GM23338 (cell line): ENCODE measurements around the gene SH3PXD2B. TPM values are rescaled to one million over a fixed set of nuclear protein-coding genes. Genes with fewer than 3 reads are reported as not detected.

Source experiments
- ATAC-seq: fragments of 200-7000 bp; cut with Tn5 transposase; 3 replicates; pipeline ENCODE4 v1.9.1; 2020
- DNase-seq: peaks from one replicate; pipeline ENCODE4 v3.0.0-alpha.2; 2015; ENCODE audit warnings: low spot score
- H2AFZ ChIP-seq: fragments of 200-600 bp; sonication (generic); 2 replicates; pipeline ENCODE4 v1.8.0; 2016; ENCODE audit warnings: antibody characterized with exemption, mild to moderate bottlenecking, moderate library complexity
- H3F3A ChIP-seq: fragments of 200-600 bp; sonication (generic); replicated peaks from 2 replicates; pipeline ENCODE4 v1.8.0; 2017; ENCODE audit warnings: antibody characterized with exemption, mixed run types, low read depth
- H3K27ac ChIP-seq: fragments of 200-600 bp; sonication (generic); 2 replicates; pipeline ENCODE4 v1.6.1; 2016; ENCODE audit warnings: low read depth
- H3K27me3 ChIP-seq: fragments of 200-600 bp; sonication (generic); 2 replicates; pipeline ENCODE4 v1.8.0; 2016; ENCODE audit warnings: mild to moderate bottlenecking, mixed run types, moderate library complexity; ENCODE audit not compliant: insufficient read depth
- H3K36me3 ChIP-seq: fragments of 200-600 bp; sonication (generic); 2 replicates; pipeline ENCODE4 v1.8.0; 2016; ENCODE audit warnings: mild to moderate bottlenecking; ENCODE audit not compliant: insufficient read depth
- H3K4me1 ChIP-seq: fragments of 200-600 bp; sonication (generic); 2 replicates; pipeline ENCODE4 v1.8.0; 2016; ENCODE audit warnings: mild to moderate bottlenecking, moderate library complexity; ENCODE audit not compliant: insufficient read depth
- H3K4me2 ChIP-seq: fragments of 200-600 bp; sonication (generic); 2 replicates; pipeline ENCODE4 v1.7.1; 2017; ENCODE audit warnings: mixed run types
- H3K4me3 ChIP-seq: fragments of 200-600 bp; sonication (generic); 2 replicates; pipeline ENCODE4 v1.6.1; 2016; ENCODE audit warnings: mixed run types
- H3K79me2 ChIP-seq: fragments of 200-600 bp; sonication (generic); replicated peaks from 2 replicates; pipeline ENCODE4 v1.8.0; 2017; ENCODE audit warnings: mild to moderate bottlenecking; ENCODE audit not compliant: insufficient read depth
- H3K9me2 ChIP-seq: fragments of 200-600 bp; sonication (generic); 2 replicates; pipeline ENCODE4 v1.8.0; 2017; ENCODE audit not compliant: insufficient read depth
- H4K20me1 ChIP-seq: fragments of 200-600 bp; sonication (generic); replicated peaks from 2 replicates; pipeline ENCODE4 v1.8.0; 2017; ENCODE audit warnings: mild to moderate bottlenecking; ENCODE audit not compliant: insufficient read depth
- H3K27ac Mint-ChIP-seq: 2 replicates; pipeline ENCODE4 v1.8.0; 2020; ENCODE audit warnings: inconsistent platforms, mild to moderate bottlenecking, moderate library complexity, mixed read lengths
- H3K27me3 Mint-ChIP-seq: 3 replicates; pipeline ENCODE4 v1.8.0; 2022; ENCODE audit warnings: low read depth, mild to moderate bottlenecking, moderate library complexity, mixed read lengths, inconsistent platforms; ENCODE audit not compliant: insufficient read depth, poor library complexity
- H3K36me3 Mint-ChIP-seq: 3 replicates; pipeline ENCODE4 v1.8.0; 2021; ENCODE audit warnings: low read depth, mild to moderate bottlenecking, inconsistent platforms, moderate library complexity, mixed read lengths
- H3K4me1 Mint-ChIP-seq: 3 replicates; pipeline ENCODE4 v1.8.0; 2020; ENCODE audit warnings: mild to moderate bottlenecking, inconsistent platforms, mixed read lengths
- H3K4me3 Mint-ChIP-seq: 3 replicates; pipeline ENCODE4 v1.8.0; 2021; ENCODE audit warnings: moderate library complexity, mild to moderate bottlenecking, inconsistent platforms, mixed read lengths
- H3K9me3 Mint-ChIP-seq: 3 replicates; pipeline ENCODE4 v1.8.0; 2020; ENCODE audit warnings: moderate library complexity, mild to moderate bottlenecking, inconsistent platforms, mixed read lengths
- CREB1 ChIP-seq: fragments of 250-450 bp; sonication (Bioruptor Pico); IDR thresholded peaks from 2 replicates; pipeline ENCODE4 v1.5.0; 2020; ENCODE audit warnings: low read depth, mild to moderate bottlenecking, moderate library complexity
- CTCF ChIP-seq, 2 experiments: fragments of 200-600 bp in 1 of 2; sonication (generic) in 1 of 2; conservative IDR thresholded peaks; 2 replicates each; pipeline versions ENCODE4 v1.5.1 to v1.6.1; 2016 to 2017; ENCODE audit warnings: antibody characterized with exemption in 2 of 2, low read depth in 2 of 2, mild to moderate bottlenecking in 2 of 2, moderate library complexity in 1 of 2
- ETS1 ChIP-seq: IDR thresholded peaks from 2 replicates; pipeline ENCODE4 v1.6.1; 2016; ENCODE audit warnings: antibody characterized with exemption
- EZH2 ChIP-seq: fragments of 200-600 bp; sonication (generic); IDR thresholded peaks from one replicate; pipeline ENCODE4 v1.8.0; 2017; ENCODE audit warnings: antibody characterized with exemption, mild to moderate bottlenecking, low read depth; ENCODE audit not compliant: unreplicated experiment
- EZH2phosphoT487 ChIP-seq: fragments of 200-600 bp; sonication (generic); IDR thresholded peaks from one replicate; pipeline ENCODE4 v1.8.1; 2018; ENCODE audit warnings: antibody characterized with exemption; ENCODE audit not compliant: unreplicated experiment
- JUNB ChIP-seq: IDR thresholded peaks from one replicate; pipeline ENCODE4 v1.6.1; 2016; ENCODE audit warnings: antibody characterized with exemption; ENCODE audit not compliant: unreplicated experiment
- NANOG ChIP-seq: IDR thresholded peaks from 2 replicates; pipeline ENCODE4 v1.6.1; 2016; ENCODE audit warnings: antibody characterized with exemption, borderline replicate concordance
- POLR2AphosphoS5 ChIP-seq: IDR thresholded peaks from 2 replicates; pipeline ENCODE4 v1.6.1; 2016; ENCODE audit warnings: antibody characterized with exemption, low read depth
- REST ChIP-seq: IDR thresholded peaks from one replicate; pipeline ENCODE4 v1.6.1; 2018; ENCODE audit warnings: antibody characterized with exemption; ENCODE audit not compliant: unreplicated experiment
- STAT1 ChIP-seq: IDR thresholded peaks from one replicate; pipeline ENCODE4 v1.6.1; 2016; ENCODE audit warnings: antibody characterized with exemption; ENCODE audit not compliant: unreplicated experiment
- ZNF114 ChIP-seq: fragments of 250-450 bp; sonication (Bioruptor Pico); IDR thresholded peaks from 2 replicates; pipeline ENCODE4 v1.5.0; 2020; ENCODE audit warnings: mild to moderate bottlenecking, moderate library complexity
- ZNF331 ChIP-seq: fragments of 250-450 bp; sonication (Bioruptor Pico); IDR thresholded peaks from 2 replicates; pipeline ENCODE4 v1.5.0; 2020; ENCODE audit warnings: low read depth, mild to moderate bottlenecking, moderate library complexity
- ZNF462 ChIP-seq: fragments of 250-450 bp; sonication (Bioruptor Pico); IDR thresholded peaks from 2 replicates; pipeline ENCODE4 v1.5.0; 2020; ENCODE audit warnings: mild to moderate bottlenecking, moderate library complexity
- polyA plus RNA-seq: library from polyadenylated mRNA; unstranded; fragments of >200 nt; fragmentation: Nextera tagmentation; extraction: Ambion mirVana; gene quantifications from 2 replicates; pipeline ENCODE4 v1.2.1, GENCODE V29; 2016
- total RNA-seq: library from RNA; depleted of rRNA; stranded (reverse); fragments of >200 nt; shearing (Covaris generic); gene quantifications from 2 replicates; pipeline ENCODE4 v1.2.3, GENCODE V29; 2014

Gene SH3PXD2B
- total and polyA plus RNA-seq, 2 experiments from 2014 or later = 40.2 to 52.5 TPM

GRCh38 chr5:172339264-172340180 is 114.8 kb downstream of the SH3PXD2B start:
- Mint-ChIP-seq H3K9me3 (no peaks in the 10 kb centered on the region), H3K36me3 (peaks cover 39% of the 10 kb centered on the region), H3K27ac (no peak overlapping the region), H3K4me1 (no peaks in the 10 kb centered on the region), H3K27me3 (peaks cover 16% of the 10 kb centered on the region), H3K4me3 (no peak overlapping the region)
- H3K36me3 ChIP-seq = 0 out of 2 replicates have a peak, but pooled peaks cover 5% of the 10 kb centered on the region
- H4K20me1 ChIP-seq = no peaks in the 10 kb centered on the region
- no peaks in the 10 kb centered on the region for H3K4me1 ChIP-seq
- ATAC-seq = no peak
- no peak overlapping the region for H2AFZ ChIP-seq
- 0 out of 2 replicates have a peak, but pooled peaks cover 3% of the 10 kb centered on the region for H3F3A ChIP-seq
- H3K27me3 ChIP-seq = no peaks in the 10 kb centered on the region
- no peak overlapping the region for H3K27ac ChIP-seq
- TF ChIP-seq CTCF (conservative IDR thresholded peaks at IDR 0.05; ENCODE audit: low read depth in 2 of 2) (no peak), STAT1 (no peak), ETS1 (no peak), CREB1 (CRISPR knock-in tag) (no peak), ZNF462 (CRISPR knock-in tag) (no peak), ZNF331 (CRISPR knock-in tag) (no peak), NANOG (no peak), POLR2AphosphoS5 (no peak), EZH2phosphoT487 (no peak), JUNB (no peak), EZH2 (no peak), ZNF114 (CRISPR knock-in tag) (no peak), REST (no peak)
- H3K4me3 ChIP-seq = no peak overlapping the region
- no peaks in the 10 kb centered on the region for H3K9me2 ChIP-seq
- H3K4me2 ChIP-seq = no peak overlapping the region
- no peaks in the 10 kb centered on the region for H3K79me2 ChIP-seq
- DNase-seq = no peak
